ENCODE measurements around the gene PARVB.

Gene PARVB

GRCh38 chr22:44192816-44193534 lies 168.9 kb downstream of the PARVB start:
- Mint-ChIP-seq H3K36me3 (ENCODE audit: low read depth) (peaks cover 34% of the 10 kb centered on the region), H3K9me3 (no peaks in the 10 kb centered on the region), H3K27me3 (ENCODE audit: low read depth) (no peaks in the 10 kb centered on the region), H3K4me3 (peak overlapping the region; percentile 41), H3K27ac (peak overlapping the region; percentile 58), H3K4me1 (ENCODE audit: low read depth) (peaks cover 26% of the 10 kb centered on the region)
- DNase-seq (ENCODE audit: low spot score): no peak

- Mint-ChIP-seq H3K27ac (peak overlapping the region; percentile 35), H3K4me3 (peak overlapping the region; percentile 14), H3K27me3 (ENCODE audit: low read depth) (no peaks in the 10 kb centered on the region), H3K9me3 (no peaks in the 10 kb centered on the region), H3K36me3 (ENCODE audit: low read depth) (peaks cover 33% of the 10 kb centered on the region), H3K4me1 (ENCODE audit: low read depth) (peaks cover 26% of the 10 kb centered on the region)
- peak; percentile 28 for DNase-seq (ENCODE audit: low spot score)
These were observed 169.4 kb downstream of the PARVB start for GRCh38 chr22:44193535-44193891.

- Mint-ChIP-seq H3K27me3 (ENCODE audit: low read depth) (no peaks in the 10 kb centered on the region), H3K9me3 (no peaks in the 10 kb centered on the region), H3K4me1 (ENCODE audit: low read depth) (peaks cover 28% of the 10 kb centered on the region), H3K27ac (no peak overlapping the region), H3K4me3 (no peak overlapping the region), H3K36me3 (ENCODE audit: low read depth) (peaks cover 44% of the 10 kb centered on the region)
- DNase-seq (ENCODE audit: low spot score): no peak
These were observed 170.5 kb downstream of the PARVB start for GRCh38 chr22:44194569-44194968.

- H3K4me1 Mint-ChIP-seq (ENCODE audit: low read depth): peaks cover 32% of the 10 kb centered on the region
- H3K4me3 Mint-ChIP-seq: no peak overlapping the region
- no peak overlapping the region for H3K27ac Mint-ChIP-seq
- H3K36me3 Mint-ChIP-seq (ENCODE audit: low read depth): peaks cover 46% of the 10 kb centered on the region
- H3K9me3 Mint-ChIP-seq: no peaks in the 10 kb centered on the region
- DNase-seq (ENCODE audit: low spot score): no peak
- no peaks in the 10 kb centered on the region for H3K27me3 Mint-ChIP-seq (ENCODE audit: low read depth)
These were observed 171.2 kb downstream of the PARVB start for GRCh38 chr22:44195189-44195871.

- Mint-ChIP-seq H3K36me3 (ENCODE audit: low read depth) (peaks cover 47% of the 10 kb centered on the region), H3K4me1 (ENCODE audit: low read depth) (peaks cover 36% of the 10 kb centered on the region), H3K27me3 (ENCODE audit: low read depth) (no peaks in the 10 kb centered on the region), H3K27ac (no peak overlapping the region), H3K4me3 (no peak overlapping the region), H3K9me3 (no peaks in the 10 kb centered on the region)
- DNase-seq (ENCODE audit: low spot score): no peak
These were observed 172.1 kb downstream of the PARVB start for GRCh38 chr22:44196241-44196640.

- Mint-ChIP-seq H3K36me3 (ENCODE audit: low read depth) (peaks cover 47% of the 10 kb centered on the region), H3K4me1 (ENCODE audit: low read depth) (peaks cover 34% of the 10 kb centered on the region), H3K9me3 (no peaks in the 10 kb centered on the region), H3K27ac (no peak overlapping the region), H3K4me3 (no peak overlapping the region), H3K27me3 (ENCODE audit: low read depth) (no peaks in the 10 kb centered on the region)
- DNase-seq (ENCODE audit: low spot score): no peak
These were observed 172.6 kb downstream of the PARVB start for GRCh38 chr22:44196731-44197131.

- no peak for DNase-seq (ENCODE audit: low spot score)
- H3K27ac Mint-ChIP-seq: no peak overlapping the region
- peaks cover 49% of the 10 kb centered on the region for H3K36me3 Mint-ChIP-seq (ENCODE audit: low read depth)
- H3K4me3 Mint-ChIP-seq: no peak overlapping the region
- H3K27me3 Mint-ChIP-seq (ENCODE audit: low read depth): no peaks in the 10 kb centered on the region
- no peaks in the 10 kb centered on the region for H3K9me3 Mint-ChIP-seq
- peaks cover 32% of the 10 kb centered on the region for H3K4me1 Mint-ChIP-seq (ENCODE audit: low read depth)
These were observed 173.2 kb downstream of the PARVB start for GRCh38 chr22:44197271-44197670.

- Mint-ChIP-seq H3K27me3 (ENCODE audit: low read depth) (no peaks in the 10 kb centered on the region), H3K27ac (no peak overlapping the region), H3K4me3 (no peak overlapping the region), H3K36me3 (ENCODE audit: low read depth) (peaks cover 43% of the 10 kb centered on the region), H3K4me1 (ENCODE audit: low read depth) (peaks cover 18% of the 10 kb centered on the region), H3K9me3 (no peaks in the 10 kb centered on the region)
- no peak for DNase-seq (ENCODE audit: low spot score)
These were observed 175.1 kb downstream of the PARVB start for GRCh38 chr22:44199164-44199563.

GRCh38 chr22:44199866-44200265 lies 175.8 kb downstream of the PARVB start:
- Mint-ChIP-seq H3K27me3 (ENCODE audit: low read depth) (no peaks in the 10 kb centered on the region), H3K36me3 (ENCODE audit: low read depth) (peaks cover 37% of the 10 kb centered on the region)

GRCh38 chr22:44200451-44200850 lies 176.3 kb downstream of the PARVB start:
- Mint-ChIP-seq H3K9me3 (no peaks in the 10 kb centered on the region), H3K36me3 (ENCODE audit: low read depth) (peaks cover 37% of the 10 kb centered on the region), H3K27me3 (ENCODE audit: low read depth) (no peaks in the 10 kb centered on the region), H3K4me3 (no peak overlapping the region), H3K4me1 (ENCODE audit: low read depth) (peaks cover 13% of the 10 kb centered on the region), H3K27ac (peak overlapping the region; percentile 20)
- DNase-seq (ENCODE audit: low spot score): no peak

More at GRCh38 chr22:44199866-44200265, 175.8 kb downstream of the PARVB start:
- H3K4me3 Mint-ChIP-seq: no peak overlapping the region
- DNase-seq (ENCODE audit: low spot score): no peak
- peaks cover 13% of the 10 kb centered on the region for H3K4me1 Mint-ChIP-seq (ENCODE audit: low read depth)
- no peak overlapping the region for H3K27ac Mint-ChIP-seq
- no peaks in the 10 kb centered on the region for H3K9me3 Mint-ChIP-seq

- peaks cover 41% of the 10 kb centered on the region for H3K36me3 Mint-ChIP-seq (ENCODE audit: low read depth)
- H3K9me3 Mint-ChIP-seq: no peaks in the 10 kb centered on the region
- no peaks in the 10 kb centered on the region for H3K27me3 Mint-ChIP-seq (ENCODE audit: low read depth)
- no peak overlapping the region for H3K4me3 Mint-ChIP-seq
- DNase-seq (ENCODE audit: low spot score): no peak
- peaks cover 13% of the 10 kb centered on the region for H3K4me1 Mint-ChIP-seq (ENCODE audit: low read depth)
- H3K27ac Mint-ChIP-seq: peak overlapping the region; percentile 20
These were observed 176.9 kb downstream of the PARVB start for GRCh38 chr22:44200855-44201550.

GRCh38 chr22:44201665-44202064 lies 177.6 kb downstream of the PARVB start:
- Mint-ChIP-seq H3K27me3 (ENCODE audit: low read depth) (no peaks in the 10 kb centered on the region), H3K27ac (no peak overlapping the region), H3K9me3 (no peaks in the 10 kb centered on the region), H3K36me3 (ENCODE audit: low read depth) (peaks cover 41% of the 10 kb centered on the region), H3K4me3 (no peak overlapping the region), H3K4me1 (ENCODE audit: low read depth) (peaks cover 13% of the 10 kb centered on the region)
- no peak for DNase-seq (ENCODE audit: low spot score)

- Mint-ChIP-seq H3K4me3 (no peak overlapping the region), H3K27me3 (ENCODE audit: low read depth) (no peaks in the 10 kb centered on the region), H3K9me3 (no peaks in the 10 kb centered on the region), H3K4me1 (ENCODE audit: low read depth) (peaks cover 13% of the 10 kb centered on the region), H3K27ac (no peak overlapping the region), H3K36me3 (ENCODE audit: low read depth) (peaks cover 40% of the 10 kb centered on the region)
- DNase-seq (ENCODE audit: low spot score): no peak
These were observed 178.2 kb downstream of the PARVB start for GRCh38 chr22:44202261-44202789.

- Mint-ChIP-seq H3K9me3 (no peaks in the 10 kb centered on the region), H3K27ac (no peak overlapping the region), H3K4me1 (ENCODE audit: low read depth) (peaks cover 13% of the 10 kb centered on the region), H3K27me3 (ENCODE audit: low read depth) (no peaks in the 10 kb centered on the region), H3K4me3 (no peak overlapping the region), H3K36me3 (ENCODE audit: low read depth) (peaks cover 40% of the 10 kb centered on the region)
- DNase-seq (ENCODE audit: low spot score): no peak
These were observed 179.1 kb downstream of the PARVB start for GRCh38 chr22:44203203-44203602.
